SKM-1 treated with dmso at 0.1 percent for 144 hours (cell line): ENCODE results near the gene NXNL1.
"Not testable (repeated sequence)": the region's sequence is repeated elsewhere in the genome, so short reads cannot be mapped to it uniquely, and the experiment has no call there.

Source experiments
- DNase-seq: peaks from one replicate; lab custom pipeline; 2025; ENCODE audit not compliant: unreplicated experiment; lab: John Stamatoyannopoulos, UW

Gene NXNL1, protein sequence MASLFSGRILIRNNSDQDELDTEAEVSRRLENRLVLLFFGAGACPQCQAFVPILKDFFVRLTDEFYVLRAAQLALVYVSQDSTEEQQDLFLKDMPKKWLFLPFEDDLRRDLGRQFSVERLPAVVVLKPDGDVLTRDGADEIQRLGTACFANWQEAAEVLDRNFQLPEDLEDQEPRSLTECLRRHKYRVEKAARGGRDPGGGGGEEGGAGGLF

DNA sequence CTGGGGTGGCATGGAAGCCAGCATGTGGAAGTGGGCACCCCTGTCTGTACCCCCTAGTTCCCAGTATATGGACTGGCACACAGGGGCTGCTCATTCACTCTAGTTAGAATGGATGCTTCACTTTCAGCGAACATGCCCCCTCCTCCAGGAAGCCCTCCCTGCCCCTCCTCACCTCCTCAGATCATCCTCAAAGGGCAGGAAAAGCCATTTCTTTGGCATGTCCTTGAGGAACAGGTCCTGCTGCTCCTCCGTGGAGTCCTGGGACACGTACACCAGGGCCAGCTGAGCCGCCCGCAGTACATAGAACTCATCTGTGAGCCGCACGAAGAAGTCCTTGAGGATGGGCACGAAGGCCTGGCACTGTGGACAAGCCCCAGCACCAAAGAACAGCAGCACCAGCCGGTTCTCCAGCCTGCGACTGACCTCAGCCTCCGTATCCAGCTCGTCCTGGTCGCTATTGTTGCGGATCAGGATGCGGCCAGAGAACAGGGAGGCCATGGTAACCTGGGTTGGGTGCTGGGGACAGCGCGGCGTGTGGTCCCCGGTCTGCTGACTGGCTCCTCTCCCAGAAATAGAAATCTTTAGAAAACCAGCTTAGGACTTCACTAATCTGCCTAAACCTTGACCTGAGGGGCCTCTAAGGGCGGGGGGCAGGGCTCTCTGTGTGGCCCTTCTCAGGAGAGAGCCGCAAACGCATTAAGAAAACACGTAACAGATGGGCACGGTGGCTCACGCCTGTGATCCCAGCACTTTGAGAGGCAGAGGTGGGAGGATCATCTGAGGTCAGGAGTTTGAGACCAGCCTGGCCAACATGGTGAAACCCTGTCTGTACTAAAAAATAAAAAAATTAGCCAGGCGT, at the start of gene NXNL1:
TSS of gene NXNL1 (minus strand) at position 555 of the 859 bp plus-strand sequence. CDS start at position 498, 57 bp downstream.
- DNase-seq = no peak

DNA sequence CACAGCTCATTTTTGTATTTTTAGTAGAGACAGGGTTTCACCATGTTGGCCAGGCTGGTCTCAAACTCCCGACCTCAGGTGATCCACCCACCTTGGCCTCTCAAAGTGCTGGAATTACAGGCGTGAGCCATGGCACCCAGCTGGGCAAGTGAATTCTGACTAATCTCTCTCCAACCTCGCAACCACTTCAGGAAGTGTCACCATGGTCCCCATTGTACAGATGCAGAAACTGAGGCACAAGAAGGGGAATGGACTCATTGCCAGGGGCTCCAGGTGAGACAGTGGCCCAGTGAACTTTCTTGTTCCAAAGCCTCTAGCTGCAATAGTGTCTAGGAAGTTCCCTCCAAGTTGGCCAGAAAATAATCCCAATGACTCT, 47.8 kb upstream of the NXNL1 start:
- DNase-seq = not testable (repeated sequence)

DNA sequence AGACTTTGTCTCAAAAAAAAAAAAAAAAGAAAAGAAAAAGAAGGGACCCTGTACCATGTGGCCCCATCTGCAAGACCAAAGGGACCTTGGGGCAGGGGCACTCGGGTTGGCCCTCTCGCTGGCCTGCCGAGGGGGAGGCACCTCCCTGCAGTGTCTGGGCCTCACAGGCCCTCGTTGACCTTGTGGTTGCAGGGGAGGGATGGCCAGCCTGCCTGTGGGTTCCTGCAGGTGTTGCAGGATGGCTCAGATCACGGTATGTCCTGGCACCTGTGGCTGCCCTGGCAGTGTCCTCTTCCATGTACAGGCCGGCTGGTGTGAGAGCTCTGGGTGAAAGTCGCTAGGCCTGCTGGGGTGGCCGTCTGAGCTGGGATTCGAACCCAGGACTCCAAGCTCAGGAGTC, 46.0 kb upstream of the NXNL1 start:
- no peak for DNase-seq

DNA sequence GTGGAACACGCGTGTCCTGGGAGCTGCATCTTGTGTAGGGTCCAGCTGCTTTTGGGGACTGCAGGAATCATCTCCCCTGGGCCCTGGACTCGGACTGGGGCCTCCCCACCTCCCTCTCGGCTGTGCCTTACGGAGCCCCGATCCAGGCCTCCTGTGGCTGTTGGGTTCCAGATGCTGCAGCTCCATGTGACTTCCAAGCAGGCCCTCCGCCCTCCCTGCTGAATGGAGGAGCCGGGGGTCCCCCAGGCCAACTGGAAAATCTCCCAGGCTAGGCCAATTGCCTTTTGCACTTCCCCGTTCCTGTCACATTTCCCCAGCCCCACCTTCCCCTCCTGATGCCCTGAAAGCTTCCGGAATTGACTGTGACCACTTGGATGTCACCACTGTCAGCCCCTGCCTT, 44.5 kb upstream of the NXNL1 start:
- DNase-seq = no peak

DNA sequence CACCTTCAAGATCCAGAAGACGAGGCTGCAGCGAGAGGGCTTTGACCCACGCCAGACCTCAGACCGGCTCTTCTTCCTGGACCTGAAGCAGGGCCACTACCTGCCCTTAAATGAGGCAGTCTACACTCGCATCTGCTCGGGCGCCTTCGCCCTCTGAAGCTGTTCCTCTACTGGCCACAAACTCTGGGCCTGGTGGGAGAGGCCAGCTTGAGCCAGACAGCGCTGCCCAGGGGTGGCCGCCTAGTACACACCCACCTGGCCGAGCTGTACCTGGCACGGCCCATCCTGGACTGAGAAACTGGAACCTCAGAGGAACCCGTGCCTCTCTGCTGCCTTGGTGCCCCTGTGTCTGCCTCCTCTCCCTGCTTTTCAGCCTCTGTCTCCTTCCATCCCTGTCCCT, 43.7 kb upstream of the NXNL1 start:
- no peak for DNase-seq

DNA sequence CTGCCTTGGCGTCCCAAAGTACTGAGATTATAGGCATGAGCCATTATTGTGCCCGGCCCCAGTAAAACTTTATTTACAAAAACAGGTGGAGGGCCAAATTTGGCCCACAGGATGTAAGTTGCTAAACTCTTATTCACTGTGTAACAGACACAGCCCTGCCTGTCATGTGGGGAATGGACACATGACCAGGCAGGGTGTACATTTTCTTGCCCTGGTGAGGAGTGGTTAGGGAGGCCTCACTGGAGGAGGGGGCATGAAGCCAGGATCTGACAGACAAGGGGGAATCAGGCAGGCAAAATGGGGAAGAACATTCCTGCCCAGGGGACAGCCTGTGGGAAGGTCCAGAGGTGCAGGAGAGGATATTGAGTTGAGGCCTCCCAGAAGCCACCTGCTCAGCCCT, 43.3 kb upstream of the NXNL1 start:
- DNase-seq = no peak

DNA sequence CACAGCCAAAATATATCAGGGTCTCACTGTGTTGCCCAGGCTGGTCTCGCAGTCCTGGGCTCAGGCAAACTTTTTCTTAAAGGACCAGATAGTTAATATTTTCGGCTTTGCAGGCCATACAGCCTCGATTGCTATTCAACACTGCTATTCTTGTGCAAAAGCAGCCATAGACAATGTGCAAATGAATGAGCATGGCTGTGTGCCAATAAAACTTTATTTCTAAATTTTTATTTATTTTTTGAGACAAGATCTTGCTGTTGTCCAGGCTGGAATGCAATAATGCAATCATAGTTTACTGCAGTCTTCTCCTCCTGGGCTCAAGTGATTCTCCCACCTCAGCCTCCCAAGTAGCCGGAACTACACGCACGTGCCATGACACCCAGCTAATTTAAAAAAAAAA, 42.5 kb upstream of the NXNL1 start:
- DNase-seq = no peak

DNA sequence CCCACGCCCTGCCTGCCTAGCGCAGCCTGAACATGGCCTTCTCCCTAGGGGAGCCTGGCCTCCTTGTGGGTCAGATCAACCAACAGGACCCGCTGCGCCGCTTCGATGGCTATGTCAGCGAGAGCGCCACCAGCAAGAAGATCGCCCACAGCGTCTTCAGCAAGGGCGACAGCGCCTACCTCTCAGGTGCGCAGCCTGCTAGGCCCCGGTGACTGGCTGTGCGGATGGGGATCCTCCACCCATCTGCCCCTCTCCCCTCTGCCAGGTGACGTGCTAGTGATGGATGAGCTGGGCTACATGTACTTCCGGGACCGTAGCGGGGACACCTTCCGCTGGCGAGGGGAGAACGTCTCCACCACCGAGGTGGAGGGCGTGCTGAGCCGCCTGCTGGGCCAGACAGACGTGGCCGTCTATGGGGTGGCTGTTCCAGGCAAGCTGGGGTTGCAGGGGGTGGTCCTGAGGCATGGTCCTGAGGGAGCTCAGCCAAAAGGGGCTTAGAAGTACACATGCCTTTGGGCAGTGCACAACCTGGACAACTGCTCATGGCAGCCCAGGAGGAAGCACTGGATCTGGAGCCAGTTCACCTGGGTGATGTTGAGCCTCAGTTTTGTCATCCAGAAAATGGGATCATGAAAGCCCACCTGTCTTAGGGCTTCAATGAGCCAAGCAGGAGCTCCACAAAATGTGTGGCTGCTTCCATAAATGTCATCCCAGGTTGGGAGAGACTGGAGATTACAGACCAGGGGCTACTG, 39.9 kb upstream of the NXNL1 start:
- no peak for DNase-seq

DNA sequence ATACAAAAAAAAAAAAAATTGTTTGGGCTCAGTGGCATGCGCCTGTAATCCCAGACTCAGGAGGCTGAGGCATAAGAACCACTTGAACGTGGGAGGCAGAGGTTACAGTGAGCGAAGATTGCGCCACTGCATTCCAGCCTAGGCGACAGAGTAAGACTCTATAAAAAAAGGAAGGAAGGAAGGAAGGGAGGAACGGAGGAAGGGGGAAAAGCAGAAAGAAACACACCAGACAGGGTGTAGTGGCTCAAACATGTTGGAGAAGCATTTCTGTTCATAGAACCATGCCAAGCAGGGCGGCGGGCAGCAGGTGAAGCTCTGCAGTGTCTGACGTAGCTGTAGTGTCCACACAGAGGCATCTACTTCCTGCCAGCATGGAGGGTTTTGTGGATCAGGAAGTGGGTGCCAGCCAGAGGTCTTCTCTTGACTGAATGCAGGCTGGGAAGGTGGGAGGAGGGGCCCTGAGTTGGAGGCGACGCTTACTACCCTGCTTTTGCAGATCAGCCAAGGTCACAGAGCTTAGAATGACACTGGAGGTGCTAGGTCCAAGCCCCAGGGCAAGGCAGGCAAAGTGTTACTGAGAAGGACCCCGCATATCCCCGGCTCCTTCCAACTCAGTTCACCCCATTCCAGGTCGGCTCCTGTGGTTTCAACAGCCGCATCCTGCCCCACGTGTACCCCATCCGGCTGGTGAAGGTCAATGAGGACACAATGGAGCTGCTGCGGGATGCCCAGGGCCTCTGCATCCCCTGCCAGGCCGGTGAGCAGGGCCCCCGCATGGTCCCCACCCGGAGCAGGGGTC, 39.1 kb upstream of the NXNL1 start:
- DNase-seq = peak; percentile 84

DNA sequence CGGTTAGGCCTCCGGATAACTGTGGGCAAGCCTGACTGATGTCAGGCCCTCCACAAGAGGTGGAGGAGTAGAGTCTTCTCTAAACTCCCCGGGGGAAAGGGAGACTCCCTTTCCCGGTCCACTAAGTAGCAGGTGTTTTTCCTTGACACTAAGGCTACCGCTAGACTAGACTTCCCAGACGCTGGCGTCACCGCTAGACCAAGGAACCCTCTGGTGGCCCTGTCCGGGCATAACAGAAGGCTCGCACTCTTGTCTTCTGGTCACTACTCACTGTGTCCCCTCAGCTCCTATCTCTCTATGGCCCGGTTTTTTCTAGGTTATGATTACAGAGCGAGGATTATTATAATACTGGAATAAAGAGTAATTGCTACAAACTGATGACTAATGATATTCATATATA, 38.3 kb upstream of the NXNL1 start:
- not testable (repeated sequence) for DNase-seq

DNA sequence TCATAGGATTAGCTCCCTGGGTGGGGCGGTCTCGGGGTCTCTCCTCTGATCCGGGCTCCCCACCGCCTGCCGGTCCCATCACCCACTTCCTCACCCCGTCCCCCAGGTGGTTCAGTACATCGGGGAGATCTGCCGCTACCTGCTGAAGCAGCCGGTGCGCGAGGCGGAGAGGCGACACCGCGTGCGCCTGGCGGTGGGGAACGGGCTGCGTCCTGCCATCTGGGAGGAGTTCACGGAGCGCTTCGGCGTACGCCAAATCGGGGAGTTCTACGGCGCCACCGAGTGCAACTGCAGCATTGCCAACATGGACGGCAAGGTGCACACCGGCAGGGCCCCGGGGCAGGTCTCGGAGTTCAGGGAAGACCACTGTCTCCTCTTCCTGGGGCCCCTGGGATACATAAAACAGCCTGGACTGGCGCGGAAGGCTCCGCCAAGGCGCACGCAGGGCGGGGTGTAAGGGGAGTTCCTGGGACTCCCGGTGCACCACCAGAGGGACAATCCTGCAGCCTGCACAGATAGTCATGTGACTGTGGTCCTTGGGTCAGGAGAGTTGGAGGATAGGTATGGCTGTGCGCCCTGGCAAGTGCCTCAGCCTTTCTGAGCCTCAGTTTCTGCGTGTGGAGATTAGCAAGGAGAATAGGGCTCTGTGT, 36.5 kb upstream of the NXNL1 start:
- no peak for DNase-seq

DNA sequence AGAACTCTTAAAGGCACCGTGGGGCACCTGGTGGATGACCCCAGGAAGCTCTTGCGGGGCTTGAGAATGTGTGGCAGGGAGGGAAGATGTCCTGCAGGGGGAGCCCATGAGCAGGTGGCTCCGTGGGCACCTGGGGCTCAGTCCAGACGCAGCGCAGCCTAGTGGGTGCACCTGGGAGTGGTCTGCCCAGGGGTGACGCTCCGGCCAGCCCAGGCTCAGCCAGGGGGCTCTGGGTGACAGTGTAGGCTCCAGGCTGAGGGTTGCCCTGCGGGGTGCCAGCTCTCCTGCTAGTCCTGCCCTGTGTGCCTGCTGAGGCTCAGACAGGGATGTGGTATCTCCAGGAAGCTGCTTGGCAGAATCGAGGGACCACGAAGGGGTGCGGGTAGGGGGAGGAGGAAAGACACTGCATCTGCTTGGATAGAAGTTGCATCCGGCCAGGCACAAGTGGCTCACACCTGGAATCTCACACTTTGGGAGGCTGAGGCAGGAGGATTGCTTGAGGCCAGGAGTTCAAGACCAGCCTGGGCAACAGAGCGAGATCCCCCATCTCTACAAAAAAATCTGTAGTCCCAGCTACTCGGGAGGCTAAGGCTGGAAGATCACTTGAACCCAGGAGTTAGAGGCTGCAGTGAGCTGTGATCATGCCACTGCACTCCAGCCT, 35.7 kb upstream of the NXNL1 start:
- peak; percentile 86 for DNase-seq

DNA sequence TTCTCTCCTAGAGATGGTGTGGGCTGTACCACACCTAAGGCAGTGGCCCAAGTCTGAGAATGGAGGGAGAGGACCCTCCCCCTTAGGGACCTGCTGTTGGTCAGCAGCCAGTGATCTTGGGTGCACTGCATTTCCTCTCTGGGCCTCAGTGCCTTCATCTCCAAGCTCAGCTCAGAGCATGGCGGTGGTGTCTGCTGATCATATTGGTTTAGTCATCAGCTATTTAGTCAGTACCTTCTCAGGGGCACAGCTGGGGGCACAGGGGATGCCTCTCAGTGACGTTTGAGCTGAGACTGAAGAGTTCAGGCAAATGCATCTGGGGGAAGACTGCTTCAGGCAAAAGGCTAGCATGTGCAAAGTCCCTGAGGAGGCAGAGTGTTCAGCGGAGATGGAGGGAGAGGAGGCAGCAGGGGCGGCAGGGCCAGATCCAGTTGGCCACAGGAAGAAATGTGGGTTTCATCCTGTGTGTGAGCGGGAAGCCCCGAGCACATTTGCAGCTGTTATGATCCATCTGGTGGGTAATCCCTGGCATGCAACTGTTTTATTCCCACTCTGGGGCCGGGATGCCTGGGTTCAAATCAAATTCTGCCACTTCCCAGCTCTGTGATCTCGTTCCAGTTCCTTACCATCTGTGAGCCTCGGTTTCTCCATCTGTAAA, 35.0 kb upstream of the NXNL1 start:
- DNase-seq = no peak

DNA sequence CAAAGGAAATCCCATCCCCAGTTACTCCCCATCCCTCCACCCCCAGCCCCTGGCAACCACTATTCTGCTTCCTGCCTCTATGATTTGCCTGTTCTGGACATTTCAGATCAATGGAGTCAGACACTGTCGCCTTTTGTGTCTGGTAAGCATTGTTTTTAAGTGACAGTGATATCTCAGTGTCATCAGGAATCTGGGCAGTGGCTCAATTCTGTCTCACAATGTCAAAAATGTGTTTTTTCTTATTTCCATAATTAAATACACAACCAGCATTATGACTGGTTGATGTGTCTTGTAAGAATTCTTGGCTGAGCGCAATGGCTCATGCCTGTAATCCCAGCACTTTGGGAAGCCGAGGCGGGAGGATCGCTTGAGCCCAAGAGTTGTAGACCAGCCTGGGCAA, 30.6 kb upstream of the NXNL1 start:
- DNase-seq = no peak

DNA sequence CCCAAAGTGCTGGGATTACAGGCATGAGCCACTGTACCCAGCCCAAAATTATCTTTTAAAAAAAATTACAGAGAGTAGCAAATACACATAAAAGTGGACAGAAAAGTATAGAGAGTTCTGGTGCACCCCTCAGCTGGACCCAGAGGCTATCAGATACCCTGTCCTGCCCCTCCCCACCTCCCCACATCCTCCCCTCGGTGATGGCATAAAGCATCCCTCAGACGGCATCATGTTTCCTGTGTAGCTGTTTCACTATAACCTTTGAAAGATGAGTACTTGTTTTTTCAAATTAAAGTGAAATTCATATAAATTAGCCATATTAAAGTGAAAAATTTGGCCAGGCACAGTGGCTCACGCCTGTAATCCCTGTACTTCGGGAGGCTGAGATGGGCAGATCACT, 29.7 kb upstream of the NXNL1 start:
- DNase-seq = no peak

DNA sequence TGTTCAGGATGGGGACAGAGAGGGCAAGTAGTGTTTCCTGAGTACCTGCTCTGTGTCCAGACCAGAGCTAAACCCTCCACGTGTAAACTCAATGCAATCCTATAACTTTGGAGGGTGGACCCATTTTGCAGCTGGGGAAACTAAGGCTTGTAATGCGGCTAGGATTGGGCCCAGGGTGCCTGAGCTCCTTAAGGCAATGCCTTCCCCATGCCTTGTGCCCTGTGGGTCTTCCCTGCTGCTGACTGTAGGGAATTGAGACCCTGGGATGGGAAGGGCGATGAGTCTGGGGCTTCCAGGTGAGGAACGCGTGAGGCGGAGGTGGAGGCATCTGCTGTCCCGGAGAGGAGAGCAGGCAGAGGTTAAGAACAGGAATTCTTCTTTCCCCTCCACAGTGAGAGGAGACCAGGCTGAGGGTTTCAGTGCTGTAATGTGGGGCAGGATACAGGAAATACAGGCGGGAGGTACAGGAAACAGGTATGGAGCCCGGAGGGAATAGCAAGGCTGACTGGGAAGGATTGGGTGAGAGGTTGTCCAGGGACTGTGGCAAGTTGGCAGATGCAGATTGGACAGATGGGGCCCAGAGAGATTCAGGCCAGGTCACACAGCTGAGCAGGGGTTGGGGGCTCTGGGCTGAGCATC, 28.8 kb upstream of the NXNL1 start:
- no peak for DNase-seq

DNA sequence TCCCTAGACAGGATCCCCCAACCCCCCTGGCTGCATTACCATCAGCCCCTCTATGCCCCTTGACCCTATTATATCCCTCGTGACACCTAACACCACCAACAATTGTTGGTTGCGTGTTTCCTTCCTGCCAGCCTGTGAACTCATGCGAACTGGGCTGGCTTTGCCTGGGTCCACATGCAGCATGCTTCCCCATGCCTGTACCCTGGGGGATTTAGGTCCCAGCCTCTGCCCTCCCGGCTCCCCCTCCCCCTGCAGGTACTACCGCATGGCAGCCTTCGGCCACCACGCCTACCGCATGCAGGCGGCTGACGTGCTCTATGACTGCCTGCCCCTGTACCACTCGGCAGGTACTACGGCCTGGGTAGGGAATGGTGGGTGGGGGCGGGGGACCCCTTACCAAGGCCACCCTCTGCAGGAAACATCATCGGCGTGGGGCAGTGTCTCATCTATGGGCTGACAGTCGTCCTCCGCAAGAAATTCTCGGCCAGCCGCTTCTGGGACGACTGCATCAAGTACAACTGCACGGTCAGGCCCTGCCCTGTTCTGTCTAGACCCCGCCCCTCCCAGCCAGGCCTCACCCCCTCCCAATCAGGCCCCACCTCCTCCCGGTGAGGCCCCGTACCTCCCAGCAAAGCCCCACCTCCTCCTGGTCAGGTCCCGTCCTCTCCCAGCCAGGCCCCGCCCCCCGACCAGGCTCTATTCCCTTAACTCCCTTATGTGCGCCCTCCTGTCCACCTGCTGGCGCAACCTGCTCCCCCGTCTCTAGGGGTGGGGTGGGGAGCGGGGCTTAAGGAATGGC, 28.1 kb upstream of the NXNL1 start:
- no peak for DNase-seq
